Measurements from ENCODE around the gene PDE2A. TPM values are rescaled to one million over a fixed set of nuclear protein-coding genes. Genes with fewer than 3 reads are reported as not detected.

Gene PDE2A
- total RNA-seq, 2 experiments from 2014 or later: 4.0 to 4.5 TPM

- ChIA-PET POLR2A (no interaction called here), CTCF (no interaction called here)
- no peak for ATAC-seq (ENCODE audit: poor library complexity)
- Histone ChIP-seq H3K9me3 (ENCODE audit: control insufficient read depth in 1 of 2, insufficient read depth in 1 of 2, low read length in 2 of 2) (no peaks in the 10 kb centered on the region), H3K4me3 (ENCODE audit: low read length) (no peak overlapping the region), H3K36me3 (ENCODE audit: insufficient read depth, low read length) (no peaks in the 10 kb centered on the region), H3K27ac (ENCODE audit: low read depth in 1 of 2, low read length in 2 of 2) (no peak overlapping the region), H3K4me1 (ENCODE audit: insufficient read depth, low read length) (peaks cover 2% of the 10 kb centered on the region), H3K27me3 (ENCODE audit: control insufficient read depth in 1 of 2, insufficient read depth in 2 of 2, low read length in 2 of 2) (no peaks in the 10 kb centered on the region)
- no peak for TF ChIP-seq CTCF (IDR thresholded peaks at IDR 0.05)
- Mint-ChIP-seq H3K4me1 (ENCODE audit: low read depth) (no peaks in the 10 kb centered on the region), H3K4me3 (no peak overlapping the region), H3K36me3 (ENCODE audit: low read depth) (no peaks in the 10 kb centered on the region), H3K9me3 (no peaks in the 10 kb centered on the region), H3K27me3 (peaks cover 7% of the 10 kb centered on the region), H3K27ac (no peak overlapping the region)
- intact Hi-C loops (cut with DNase I, micrococcal nuclease): no loop called here
- peak in 1 of 14 experiments; percentile 27 for DNase-seq
Observed at GRCh38 chr11:72578991-72579815, 95.0 kb downstream of the PDE2A start.

GRCh38 chr11:72578566-72578965, 95.7 kb downstream of the PDE2A start:
- Mint-ChIP-seq H3K27me3 (peaks cover 12% of the 10 kb centered on the region), H3K9me3 (no peaks in the 10 kb centered on the region), H3K36me3 (ENCODE audit: low read depth) (no peaks in the 10 kb centered on the region), H3K4me3 (no peak overlapping the region), H3K4me1 (ENCODE audit: low read depth) (no peaks in the 10 kb centered on the region), H3K27ac (no peak overlapping the region)
- no peaks in the 10 kb centered on the region for H3K27me3 ChIP-seq (ENCODE audit: control insufficient read depth in 1 of 2, insufficient read depth in 2 of 2, low read length in 2 of 2)
- H3K36me3 ChIP-seq (ENCODE audit: insufficient read depth, low read length): no peaks in the 10 kb centered on the region
- no peak overlapping the region for H3K4me3 ChIP-seq (ENCODE audit: low read length)
- ChIA-PET CTCF (no interaction called here), POLR2A (no interaction called here)
- ATAC-seq (ENCODE audit: poor library complexity) (no peak), DNase-seq (peak in 1 of 14 experiments; percentile 24)
- H3K27ac ChIP-seq (ENCODE audit: low read depth in 1 of 2, low read length in 2 of 2): no peak overlapping the region
- no peaks in the 10 kb centered on the region for H3K9me3 ChIP-seq (ENCODE audit: control insufficient read depth in 1 of 2, insufficient read depth in 1 of 2, low read length in 2 of 2)
- intact Hi-C loops (cut with DNase I, micrococcal nuclease): no loop called here
- no peak for TF ChIP-seq CTCF (IDR thresholded peaks at IDR 0.05)
- no peaks in the 10 kb centered on the region for H3K4me1 ChIP-seq (ENCODE audit: insufficient read depth, low read length)

GRCh38 chr11:72578051-72578450, 96.2 kb downstream of the PDE2A start:
- Mint-ChIP-seq H3K27ac (no peak overlapping the region), H3K27me3 (peaks cover 15% of the 10 kb centered on the region), H3K9me3 (no peaks in the 10 kb centered on the region), H3K36me3 (ENCODE audit: low read depth) (no peaks in the 10 kb centered on the region), H3K4me3 (no peak overlapping the region), H3K4me1 (ENCODE audit: low read depth) (no peaks in the 10 kb centered on the region)
- ChIA-PET POLR2A (no interaction called here), CTCF (no interaction called here)
- Histone ChIP-seq H3K4me3 (ENCODE audit: low read length) (no peak overlapping the region), H3K27me3 (ENCODE audit: control insufficient read depth in 1 of 2, insufficient read depth in 2 of 2, low read length in 2 of 2) (no peaks in the 10 kb centered on the region), H3K27ac (ENCODE audit: low read depth in 1 of 2, low read length in 2 of 2) (no peak overlapping the region), H3K4me1 (ENCODE audit: insufficient read depth, low read length) (no peaks in the 10 kb centered on the region), H3K9me3 (ENCODE audit: control insufficient read depth in 1 of 2, insufficient read depth in 1 of 2, low read length in 2 of 2) (no peaks in the 10 kb centered on the region), H3K36me3 (ENCODE audit: insufficient read depth, low read length) (no peaks in the 10 kb centered on the region)
- DNase-seq: peak in 1 of 14 experiments; percentile 27
- TF ChIP-seq CTCF (IDR thresholded peaks at IDR 0.05): no peak
- intact Hi-C loops (cut with DNase I, micrococcal nuclease): no loop called here
- ATAC-seq (ENCODE audit: poor library complexity): no peak

All from CD4-positive, alpha-beta T cell (primary cell).